KOPT-K1 (cell line): ENCODE results near the gene EPHA2.

ENCODE experiments used
- H3K27ac ChIP-seq: fragments of 200-600 bp; sonication (generic); 2 replicates; pipeline ENCODE4 v1.5.1; 2016; ENCODE audit warnings: antibody characterized with exemption, mild to moderate bottlenecking, low read depth, low read length; ENCODE audit not compliant: poor library complexity, severe bottlenecking
- H3K36me3 ChIP-seq: fragments of 200-600 bp; sonication (generic); 2 replicates; pipeline ENCODE4 v1.5.1; 2017; ENCODE audit warnings: antibody characterized with exemption, mild to moderate bottlenecking, low read length, moderate library complexity; ENCODE audit not compliant: insufficient read depth
- H3K9me3 ChIP-seq: fragments of 200-600 bp; sonication (generic); 2 replicates; pipeline ENCODE4 v1.5.1; 2017; ENCODE audit warnings: antibody characterized with exemption, low read length, mild to moderate bottlenecking; ENCODE audit not compliant: insufficient read depth, poor library complexity, severe bottlenecking

The EPHA2 gene

DNA sequence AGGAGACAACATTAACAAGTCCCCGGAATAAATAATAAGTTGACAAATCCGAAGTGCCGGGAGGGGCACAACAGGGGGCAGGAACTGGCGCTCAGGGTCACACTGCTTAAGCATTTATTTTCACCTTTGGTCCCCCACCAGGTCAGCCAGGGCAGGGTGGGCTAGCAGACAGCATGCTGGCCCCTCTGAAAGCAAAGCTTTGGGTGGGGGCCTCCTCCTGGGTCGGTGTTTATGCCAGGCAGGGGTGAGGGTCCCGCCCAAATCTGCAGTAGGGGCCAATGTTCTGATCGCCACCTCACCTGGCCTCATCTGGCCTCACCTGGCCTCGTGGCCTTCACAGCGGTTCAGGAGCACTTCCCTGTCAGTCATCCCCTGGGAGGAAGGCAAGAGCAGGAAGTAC lies 74.2 kb downstream of the EPHA2 start:
- Histone ChIP-seq H3K27ac (no peak overlapping the region), H3K9me3 (no peaks in the 10 kb centered on the region), H3K36me3 (no peaks in the 10 kb centered on the region)

GRCh38 chr1:16080422-16081150 lies 75.3 kb downstream of the EPHA2 start:
- H3K9me3 ChIP-seq, result no peaks in the 10 kb centered on the region
- no peaks in the 10 kb centered on the region for H3K36me3 ChIP-seq
- no peak overlapping the region for H3K27ac ChIP-seq

DNA sequence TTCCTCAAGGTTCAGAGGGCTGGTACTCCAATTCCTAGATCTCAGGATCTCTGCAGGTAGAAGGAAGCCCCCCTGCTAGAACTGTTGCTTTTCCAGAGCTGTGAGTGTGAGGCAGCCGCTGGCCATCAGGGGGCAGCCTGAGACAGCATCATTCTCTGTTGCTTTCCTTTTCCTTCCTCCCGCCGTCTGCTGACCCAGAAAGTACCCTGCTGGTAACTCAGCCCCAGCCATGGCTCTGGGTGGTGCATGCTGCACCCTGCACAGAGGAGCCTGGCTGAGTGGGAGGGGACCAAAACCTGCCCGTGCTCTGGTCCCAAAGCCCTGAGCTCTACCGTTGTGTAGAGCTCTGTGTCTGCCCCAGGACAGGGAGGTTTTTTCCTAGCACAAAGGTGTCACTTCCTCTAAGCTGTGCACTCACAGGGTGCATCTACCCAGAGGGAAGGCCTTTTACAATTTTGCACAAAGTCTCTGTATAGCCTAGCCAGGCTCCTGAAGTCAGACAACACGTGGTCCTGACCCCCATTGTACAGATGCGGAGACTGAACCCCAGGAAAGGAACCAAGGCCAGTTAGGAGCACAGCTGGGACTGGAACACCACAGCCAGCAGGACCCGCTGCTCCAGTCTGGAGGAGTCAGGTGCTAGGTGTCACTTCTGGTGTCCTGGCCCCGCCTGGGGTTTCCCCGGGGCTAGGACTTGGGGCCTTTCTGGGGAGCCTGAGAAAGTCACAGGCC lies 76.8 kb downstream of the EPHA2 start:
- no peaks in the 10 kb centered on the region for H3K36me3 ChIP-seq
- H3K9me3 ChIP-seq, result no peaks in the 10 kb centered on the region
- H3K27ac ChIP-seq, result no peak overlapping the region

DNA sequence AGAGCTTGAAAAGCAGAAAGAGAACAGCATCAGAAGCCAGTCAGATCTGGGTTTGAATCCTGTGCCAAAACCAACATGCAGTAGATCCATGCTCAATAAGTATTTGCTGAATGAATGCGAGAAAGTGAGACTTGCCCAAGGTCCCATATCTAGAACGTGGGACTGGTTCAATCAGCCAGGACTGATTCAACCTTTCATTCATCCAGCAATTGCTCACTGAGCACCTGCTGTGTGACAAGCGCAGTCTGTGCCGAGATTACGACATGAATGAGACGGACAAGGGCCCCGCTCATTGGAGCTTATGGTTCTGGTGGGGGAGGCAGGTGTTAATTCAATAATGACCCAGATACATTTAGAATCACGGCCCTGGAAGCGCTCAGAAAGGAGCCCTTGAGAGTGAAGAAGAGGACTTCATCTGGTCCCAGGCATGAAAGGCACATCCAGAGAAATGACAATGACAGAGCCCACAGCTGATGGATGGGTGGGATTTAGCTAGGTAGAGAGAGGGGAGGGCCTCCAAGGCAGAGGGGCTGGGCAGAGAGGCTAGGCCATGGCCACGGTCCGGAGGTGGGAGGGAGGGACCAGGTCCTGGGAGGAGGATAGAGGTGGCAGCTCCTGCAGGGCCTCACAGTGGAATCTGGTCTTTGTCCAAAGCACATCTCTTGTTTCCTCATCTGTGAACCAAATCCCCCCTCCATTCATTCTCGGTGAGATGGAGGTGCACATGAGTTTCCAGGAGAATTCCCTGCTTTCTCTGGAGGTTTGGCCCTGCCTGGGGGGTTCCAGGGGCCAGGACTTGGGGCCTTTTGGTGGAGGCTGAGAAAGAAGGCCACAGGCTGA lies 78.2 kb downstream of the EPHA2 start:
- no peaks in the 10 kb centered on the region for H3K36me3 ChIP-seq
- no peak overlapping the region for H3K27ac ChIP-seq
- H3K9me3 ChIP-seq, result no peaks in the 10 kb centered on the region

- Histone ChIP-seq H3K9me3 (no peaks in the 10 kb centered on the region), H3K27ac (no peak overlapping the region), H3K36me3 (no peaks in the 10 kb centered on the region)
These were observed 79.0 kb downstream of the EPHA2 start for GRCh38 chr1:16076865-16077238.

- Histone ChIP-seq H3K27ac (no peak overlapping the region), H3K9me3 (no peaks in the 10 kb centered on the region), H3K36me3 (no peaks in the 10 kb centered on the region)
These were observed 79.6 kb downstream of the EPHA2 start for GRCh38 chr1:16076031-16076864.

- Histone ChIP-seq H3K9me3 (no peaks in the 10 kb centered on the region), H3K27ac (no peak overlapping the region), H3K36me3 (no peaks in the 10 kb centered on the region)
These were observed 80.4 kb downstream of the EPHA2 start for GRCh38 chr1:16075337-16076030.
